Coronary artery (tissue), 2 donors: ENCODE measurements around the gene KRT84.

Experiments
- DNase-seq: peaks from one replicate; pipeline ENCODE4 v3.0.0-alpha.2; 2017; ENCODE audit warnings: low spot score
- H3K27ac ChIP-seq, 2 donors: fragments of 200-600 bp; sonication (generic); one replicate each; pipeline ENCODE4 v1.5.1; 2016 to 2019
- H3K4me3 ChIP-seq: fragments of 200-600 bp; sonication (generic); 2 replicates; pipeline ENCODE4 v1.5.1; 2016; ENCODE audit warnings: mild to moderate bottlenecking, moderate library complexity
- TF ChIP-seq, protein P1 (sequence below): fragments of 200-600 bp; sonication (generic); IDR thresholded peaks from one replicate; pipeline ENCODE4 v1.5.1; 2019; ENCODE audit warnings: antibody characterized with exemption

The KRT84 gene

DNA sequence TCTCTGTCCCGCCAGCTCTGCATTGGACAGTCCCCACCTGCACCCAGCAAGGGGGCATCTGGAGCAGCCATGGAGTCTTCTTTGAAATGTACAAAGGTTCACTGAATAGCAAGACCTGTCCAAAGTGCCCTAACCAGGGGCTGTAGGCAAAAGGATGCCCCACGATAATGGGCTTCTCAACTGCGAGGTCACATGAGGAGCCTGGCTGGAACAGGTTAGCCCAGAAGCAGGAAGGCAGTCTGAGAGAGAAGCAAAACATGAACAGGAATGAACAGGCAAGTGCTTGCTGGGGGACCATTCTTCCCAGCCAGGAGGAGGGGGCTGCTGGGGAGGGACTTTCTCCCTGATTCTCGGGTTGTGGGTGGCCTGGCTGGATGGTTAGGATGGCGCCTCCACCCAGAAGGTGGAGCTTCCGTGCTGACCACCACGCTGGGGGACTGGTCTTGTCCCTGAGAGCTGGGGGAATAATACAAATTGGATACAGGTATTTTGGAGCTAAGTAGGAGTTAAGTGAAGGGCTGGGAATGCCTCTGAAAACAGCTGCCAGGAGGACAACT lies 25.3 kb downstream of the KRT84 start:
- DNase-seq: no peak
- H3K27ac ChIP-seq: no peak overlapping the region
- TF ChIP-seq, protein P1, sequence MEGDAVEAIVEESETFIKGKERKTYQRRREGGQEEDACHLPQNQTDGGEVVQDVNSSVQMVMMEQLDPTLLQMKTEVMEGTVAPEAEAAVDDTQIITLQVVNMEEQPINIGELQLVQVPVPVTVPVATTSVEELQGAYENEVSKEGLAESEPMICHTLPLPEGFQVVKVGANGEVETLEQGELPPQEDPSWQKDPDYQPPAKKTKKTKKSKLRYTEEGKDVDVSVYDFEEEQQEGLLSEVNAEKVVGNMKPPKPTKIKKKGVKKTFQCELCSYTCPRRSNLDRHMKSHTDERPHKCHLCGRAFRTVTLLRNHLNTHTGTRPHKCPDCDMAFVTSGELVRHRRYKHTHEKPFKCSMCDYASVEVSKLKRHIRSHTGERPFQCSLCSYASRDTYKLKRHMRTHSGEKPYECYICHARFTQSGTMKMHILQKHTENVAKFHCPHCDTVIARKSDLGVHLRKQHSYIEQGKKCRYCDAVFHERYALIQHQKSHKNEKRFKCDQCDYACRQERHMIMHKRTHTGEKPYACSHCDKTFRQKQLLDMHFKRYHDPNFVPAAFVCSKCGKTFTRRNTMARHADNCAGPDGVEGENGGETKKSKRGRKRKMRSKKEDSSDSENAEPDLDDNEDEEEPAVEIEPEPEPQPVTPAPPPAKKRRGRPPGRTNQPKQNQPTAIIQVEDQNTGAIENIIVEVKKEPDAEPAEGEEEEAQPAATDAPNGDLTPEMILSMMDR: no peak

DNA sequence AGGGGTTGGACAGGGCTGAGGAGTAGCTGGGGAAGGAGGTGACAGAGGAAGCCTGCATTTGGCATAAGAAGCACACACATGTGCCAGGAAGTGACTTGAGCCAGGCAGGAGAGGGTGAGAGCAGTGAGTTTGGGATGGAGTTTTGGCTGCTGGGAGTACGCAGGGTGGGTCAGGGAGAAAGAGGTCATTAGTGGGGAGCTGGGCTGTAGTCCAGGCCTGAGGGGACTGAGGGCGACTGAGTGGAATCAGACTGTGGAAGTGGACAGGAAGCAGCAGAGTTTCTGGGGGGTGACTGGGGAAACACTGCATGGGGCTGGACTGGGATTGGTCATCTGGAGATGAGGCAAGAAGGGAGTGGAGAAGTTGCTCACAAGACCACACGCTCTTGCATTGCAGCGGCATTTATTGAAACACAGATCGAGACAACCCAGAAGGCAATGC lies 25.8 kb downstream of the KRT84 start:
- no peak overlapping the region for H3K4me3 ChIP-seq
- H3K27ac ChIP-seq: no peak overlapping the region
- no peak for DNase-seq
- TF ChIP-seq, protein P1: no peak

More for the DNA sequence above, 25.3 kb downstream of the KRT84 start:
- H3K4me3 ChIP-seq: no peak overlapping the region

DNA sequence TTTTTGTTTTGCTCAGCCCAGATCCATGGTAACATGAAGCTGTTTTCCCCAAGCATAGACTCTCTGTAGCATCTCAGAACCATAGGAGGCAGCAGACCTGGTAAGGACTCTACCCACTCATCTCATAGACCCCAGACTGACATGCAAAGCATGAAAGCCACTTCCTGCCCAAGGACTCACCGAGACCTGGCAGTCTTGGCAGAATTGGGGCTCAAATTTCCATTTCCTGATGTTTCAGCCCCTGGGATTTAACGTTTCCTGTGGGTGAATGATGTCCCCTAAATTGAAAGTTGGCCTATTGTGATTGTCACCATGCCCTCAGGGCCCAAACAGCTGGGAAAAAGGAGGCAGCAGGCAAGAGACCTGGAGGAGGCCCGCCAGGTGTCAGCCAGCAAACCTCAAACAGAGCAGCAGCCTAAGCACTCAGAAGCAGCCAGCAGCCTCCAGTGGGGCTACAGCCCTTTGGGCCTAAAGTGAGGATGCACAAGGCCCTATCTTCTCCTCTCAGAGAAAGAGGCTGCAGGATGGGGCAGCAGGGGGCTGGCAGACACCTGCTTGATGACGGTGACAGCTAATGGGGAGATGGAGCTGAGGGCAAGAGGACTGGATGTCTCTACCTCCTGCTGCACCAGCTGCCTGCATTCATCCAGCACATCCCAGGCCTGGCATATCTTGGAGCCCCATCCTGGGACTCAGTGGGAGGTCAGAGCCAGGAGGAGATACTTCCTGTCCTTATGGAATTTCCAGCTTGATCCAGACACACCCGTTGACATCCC lies 26.7 kb downstream of the KRT84 start:
- H3K27ac ChIP-seq: no peak overlapping the region
- no peak overlapping the region for H3K4me3 ChIP-seq
- TF ChIP-seq, protein P1: no peak
- DNase-seq: no peak

DNA sequence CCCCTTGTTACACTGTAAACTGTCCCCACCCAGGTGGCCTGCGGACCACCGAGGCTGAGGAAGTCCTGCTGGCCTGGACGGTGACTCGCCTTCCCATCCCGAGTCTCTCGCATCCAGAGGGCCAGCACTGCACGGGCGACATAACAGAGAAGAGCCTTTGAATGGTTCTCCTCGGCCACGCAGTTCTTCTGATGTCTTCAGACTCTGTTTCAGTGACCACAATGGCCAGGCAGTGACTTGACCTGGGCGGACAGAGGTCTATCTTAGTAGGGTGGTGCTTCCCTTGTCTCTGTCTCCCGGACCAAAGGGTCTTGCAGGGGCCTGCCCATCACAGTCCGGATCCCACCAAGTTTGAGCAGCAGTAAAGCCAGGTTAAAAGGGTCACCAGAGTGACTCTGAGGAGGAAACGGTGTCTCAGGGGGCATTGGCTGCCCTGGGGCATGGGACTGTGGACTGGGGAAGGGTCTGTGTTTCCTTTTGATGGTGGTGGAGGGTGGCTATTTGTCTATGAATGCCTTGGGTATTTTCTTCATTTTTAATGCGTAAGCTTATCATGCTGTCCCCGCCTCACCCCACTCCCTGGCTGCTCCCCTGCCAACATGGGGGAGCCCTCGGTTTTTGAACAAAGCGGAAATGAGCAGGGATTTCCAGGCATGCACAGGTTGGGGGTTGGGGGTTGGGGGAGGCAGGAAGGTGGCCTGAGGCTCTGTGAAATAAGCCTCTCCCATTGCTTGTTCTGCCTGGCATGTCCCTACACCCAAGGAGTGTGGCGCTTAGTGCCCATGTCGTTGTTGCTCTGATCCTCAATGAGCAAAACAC lies 28.5 kb downstream of the KRT84 start:
- TF ChIP-seq, protein P1: no peak
- no peak for DNase-seq
- Histone ChIP-seq H3K27ac (no peak overlapping the region), H3K4me3 (no peak overlapping the region)

DNA sequence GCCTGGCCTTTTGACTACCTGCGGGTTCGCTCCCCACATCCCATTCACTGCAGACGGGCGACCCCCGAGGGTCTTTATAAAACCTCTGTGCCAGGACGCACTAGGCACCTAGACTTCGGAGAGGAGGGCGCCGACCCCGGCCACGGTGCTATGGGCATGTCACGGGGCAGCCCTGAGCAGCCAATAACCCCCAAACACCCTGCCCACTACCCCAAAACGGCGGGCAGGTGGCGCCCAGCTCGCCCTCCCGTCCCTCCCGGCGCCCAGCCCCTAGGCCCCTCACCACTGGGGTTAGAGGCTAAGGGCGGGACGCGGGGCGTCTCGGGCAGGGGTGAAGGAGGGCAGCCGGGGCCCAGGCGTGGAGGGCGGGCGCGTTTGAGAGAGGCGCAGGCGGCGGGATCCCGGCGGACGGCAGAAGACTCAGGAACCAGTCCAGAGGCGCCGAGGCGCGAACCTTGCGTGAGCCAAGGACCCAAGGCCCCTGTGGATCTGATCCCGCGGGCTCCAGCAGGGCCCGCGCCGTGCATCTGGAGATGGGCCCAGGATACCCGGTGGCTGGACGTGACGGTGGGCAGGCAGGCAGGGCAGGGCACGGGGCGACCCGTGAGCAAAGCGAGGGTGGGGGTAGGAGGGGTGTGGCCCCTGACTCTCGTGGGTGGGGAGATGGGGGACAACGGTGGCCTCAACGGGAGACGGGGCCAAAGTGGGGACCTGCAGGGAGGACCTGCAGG lies 29.3 kb downstream of the KRT84 start:
- Histone ChIP-seq H3K4me3 (no peak overlapping the region), H3K27ac (no peak overlapping the region)
- TF ChIP-seq, protein P1: no peak
- no peak for DNase-seq

DNA sequence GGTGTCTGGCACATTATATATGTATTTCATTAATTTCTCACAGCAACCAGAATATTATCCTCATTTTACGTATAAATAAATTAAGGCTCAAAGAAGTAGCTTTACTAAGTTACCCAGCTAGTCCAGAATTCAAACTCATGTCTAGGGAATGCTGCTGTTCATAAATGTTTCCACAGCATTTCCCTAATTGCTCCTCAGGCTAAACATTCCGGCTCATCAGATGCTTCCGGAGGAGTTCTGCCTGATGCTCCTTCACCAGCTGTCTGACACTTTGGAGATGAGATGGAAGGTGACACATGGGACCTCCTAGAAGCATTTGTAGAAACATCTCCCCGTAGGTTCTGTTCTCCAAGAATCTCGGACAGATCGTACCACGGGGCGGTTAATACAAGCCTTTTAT lies 30.3 kb downstream of the KRT84 start:
- TF ChIP-seq, protein P1: no peak
- Histone ChIP-seq H3K27ac (no peak overlapping the region), H3K4me3 (no peak overlapping the region)
- no peak for DNase-seq
